ENCODE data around the gene MORN5.

MORN5 gene

DNA sequence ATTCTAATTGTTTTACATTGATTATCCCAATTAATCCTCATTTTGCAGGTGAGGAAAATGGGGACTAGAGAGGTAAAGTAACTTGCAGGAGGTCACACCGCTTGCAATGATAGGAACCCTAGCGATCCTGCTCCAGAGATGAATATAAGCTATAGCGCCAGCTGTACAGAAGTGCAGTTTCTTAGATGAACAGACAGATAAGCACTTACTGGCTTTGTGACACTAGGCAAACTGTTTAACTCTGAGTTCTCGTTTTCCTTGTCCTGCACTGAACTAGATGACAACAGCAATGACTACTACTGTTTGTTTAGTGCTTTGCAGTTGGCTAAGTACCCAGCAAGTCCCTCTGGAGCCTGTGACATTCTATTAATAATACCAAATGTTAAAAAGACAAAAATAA, 57.9 kb downstream of the MORN5 start:
- no peak for DNase-seq

DNA sequence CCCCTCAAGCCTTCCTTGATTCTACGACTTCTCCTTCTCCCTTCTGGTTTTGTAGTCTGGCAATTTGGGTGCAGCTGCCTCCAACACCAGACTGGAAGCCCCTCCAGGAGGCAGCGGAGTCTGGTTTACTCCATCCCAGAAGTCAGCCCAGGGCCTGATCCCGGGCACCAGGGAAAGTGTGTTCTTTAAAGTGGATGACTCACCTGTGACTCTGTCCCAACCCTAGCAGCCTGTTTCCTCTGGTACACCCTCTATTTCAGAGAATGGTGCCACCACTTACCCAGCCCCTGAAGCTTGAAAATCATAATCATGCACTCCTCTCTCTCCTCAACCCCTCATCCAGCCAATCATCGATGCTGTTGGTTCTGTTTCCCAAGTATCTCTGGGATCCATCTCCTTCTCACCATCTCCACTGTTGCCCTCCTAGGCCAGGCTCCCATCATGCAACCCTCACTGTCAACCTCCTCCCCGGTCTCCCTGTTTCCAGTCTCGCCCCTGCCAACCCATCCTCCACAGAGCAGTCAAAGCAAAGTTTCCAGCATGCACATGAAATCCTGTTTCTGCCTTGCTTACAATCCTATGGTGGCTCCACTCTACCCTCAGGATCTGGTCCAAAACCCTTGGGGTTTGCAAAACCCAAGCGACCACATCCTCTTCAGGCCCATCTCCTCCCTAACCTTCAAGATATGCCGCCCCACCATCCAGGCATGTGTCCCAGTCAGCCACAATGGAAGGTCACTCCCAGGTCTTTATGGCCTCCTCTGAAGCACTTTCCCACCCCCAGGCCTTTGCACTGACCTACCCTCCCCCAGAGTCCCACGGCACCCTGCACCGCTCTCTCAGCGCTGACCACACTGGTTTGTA, 58.6 kb downstream of the MORN5 start:
- no peak for DNase-seq

DNA sequence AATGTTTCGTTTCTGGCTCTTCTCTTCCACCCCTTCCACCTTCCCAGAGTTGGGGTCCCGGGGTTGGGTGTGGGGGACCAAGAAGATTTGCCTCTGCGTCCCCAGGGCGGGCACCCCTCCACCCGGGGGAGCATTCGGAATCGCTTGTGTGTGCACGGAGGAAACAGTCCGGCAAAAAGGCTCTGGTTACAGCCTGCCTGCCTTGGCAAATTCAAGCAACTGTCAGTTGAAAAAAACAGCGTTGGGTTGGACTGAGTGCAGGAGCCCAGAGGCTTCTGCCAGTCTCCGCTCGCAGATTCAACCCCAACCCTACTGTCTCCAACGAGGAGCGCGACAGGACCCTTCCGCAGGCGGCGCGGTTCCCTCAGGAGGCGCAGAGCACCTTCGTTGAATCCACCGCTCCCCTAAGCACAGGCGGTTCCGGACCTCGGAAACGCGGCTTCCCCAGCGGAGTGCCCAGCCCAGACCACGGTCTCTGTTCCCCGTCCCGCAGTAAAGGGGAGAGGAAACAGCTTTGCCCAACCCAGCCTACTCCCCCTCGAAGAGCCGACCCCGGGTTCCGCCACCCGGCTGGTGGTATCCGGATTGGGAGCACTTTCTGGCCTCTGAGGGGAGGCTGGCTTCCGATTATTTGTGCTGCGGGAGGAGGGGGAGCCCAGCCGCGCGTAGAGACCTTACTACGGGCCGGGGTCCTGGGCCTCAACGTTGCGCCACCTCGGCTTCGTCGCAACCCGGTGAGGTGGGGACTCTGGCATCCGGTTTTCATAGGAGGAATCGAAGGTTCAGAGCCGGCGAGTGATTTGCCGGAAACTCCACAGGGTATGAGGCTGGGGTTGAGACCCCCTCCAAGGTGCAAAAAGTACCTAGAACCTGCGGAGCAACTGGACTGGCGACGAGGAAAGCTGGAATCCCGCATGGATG, 59.5 kb downstream of the MORN5 start:
- DNase-seq, result peak; percentile 83

DNA sequence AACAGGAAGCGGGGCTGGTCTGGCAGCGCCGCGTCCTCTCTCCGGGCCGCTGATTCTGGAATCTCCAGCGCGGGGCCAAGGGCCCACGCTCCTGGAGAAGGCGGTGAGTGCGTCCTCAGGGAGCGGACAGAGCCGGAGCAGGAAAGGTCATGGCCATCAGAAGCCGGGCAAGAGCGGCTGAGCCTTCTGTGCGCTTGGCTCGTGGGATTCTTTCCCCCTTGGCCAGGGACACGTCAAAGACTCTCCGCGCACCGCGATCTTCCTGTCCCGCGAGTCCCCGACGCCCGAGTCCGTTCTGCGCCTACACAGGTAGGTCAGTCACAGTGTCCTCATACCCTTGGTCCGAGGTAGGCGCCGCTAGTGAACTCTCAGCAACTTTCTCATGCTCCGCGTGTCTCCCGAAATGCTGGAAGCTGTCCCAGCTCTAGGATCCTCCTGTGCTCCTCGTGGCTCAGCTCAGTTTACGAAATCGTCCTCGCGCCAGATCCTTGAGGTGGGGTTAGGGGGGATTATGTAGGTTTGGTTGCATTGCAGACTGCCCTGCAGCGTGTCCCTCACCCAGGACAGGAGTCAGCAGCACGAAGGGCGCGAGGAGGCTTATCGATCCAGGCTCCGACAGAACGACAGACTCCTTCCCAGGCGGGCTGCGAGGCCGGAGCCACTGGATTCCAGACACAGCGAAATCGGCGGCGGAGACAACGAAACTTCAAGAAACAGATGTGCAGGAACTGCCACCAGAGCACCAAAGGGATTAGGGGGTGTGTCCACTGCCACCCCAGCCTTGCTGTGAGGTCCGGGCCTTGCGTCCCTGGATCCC, 60.4 kb downstream of the MORN5 start:
- DNase-seq, result peak; percentile 85

DNA sequence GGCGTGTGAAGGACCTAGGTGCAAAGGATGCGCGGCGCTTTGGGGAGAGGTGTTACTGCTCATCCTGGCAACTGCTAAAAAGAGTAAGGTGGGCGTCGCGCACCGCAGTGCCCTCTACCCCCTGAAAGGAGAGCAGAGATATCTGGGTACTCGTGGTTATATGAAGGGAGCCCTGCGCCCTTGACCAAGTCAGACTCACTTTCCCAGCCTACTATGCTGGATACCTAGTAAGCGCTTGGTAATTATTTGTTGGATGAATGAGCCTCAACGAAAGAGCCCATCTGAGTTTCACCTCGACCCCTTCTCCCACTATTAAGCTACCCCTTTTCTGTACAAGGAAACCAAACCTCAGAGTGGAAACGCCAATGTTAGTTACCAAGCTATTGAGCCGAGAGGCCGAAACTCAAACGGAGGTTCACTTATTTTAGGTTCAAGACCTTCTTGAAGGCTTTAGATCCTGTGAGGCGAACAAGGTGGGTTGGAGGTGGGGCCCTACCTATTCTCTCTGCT, 61.0 kb downstream of the MORN5 start:
- DNase-seq, result no peak

DNA sequence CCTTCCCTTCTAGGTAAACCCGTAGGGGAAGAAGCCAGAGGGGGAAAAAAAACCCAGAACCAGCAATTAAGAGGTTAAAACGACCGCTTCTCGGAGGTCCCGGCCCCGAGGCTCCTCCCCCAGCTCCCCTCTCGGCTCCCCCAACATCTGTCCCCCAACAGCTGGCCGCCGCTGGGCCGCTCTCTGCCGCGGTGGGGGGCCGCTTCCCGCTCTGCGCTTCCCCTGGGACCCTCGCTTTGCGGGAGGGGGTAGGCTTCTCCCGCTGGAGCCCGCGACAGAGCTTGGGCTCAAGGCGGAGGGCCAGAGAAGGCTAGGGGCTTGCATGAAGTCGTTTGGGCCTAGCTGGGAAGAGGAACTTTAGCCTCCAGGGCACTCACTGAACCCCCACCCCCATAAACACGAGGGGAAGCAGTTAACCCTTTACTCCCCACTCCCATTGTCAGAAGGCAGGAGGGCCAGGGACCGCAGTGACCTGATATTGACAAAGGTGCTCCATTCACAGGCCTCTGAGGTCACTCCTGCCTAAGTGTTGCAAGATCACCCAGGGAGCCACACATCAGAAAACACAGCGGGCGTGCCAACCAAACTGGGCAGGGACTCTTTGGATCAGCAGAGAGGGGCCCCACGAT, 61.6 kb downstream of the MORN5 start:
- DNase-seq, result peak; percentile 49

DNA sequence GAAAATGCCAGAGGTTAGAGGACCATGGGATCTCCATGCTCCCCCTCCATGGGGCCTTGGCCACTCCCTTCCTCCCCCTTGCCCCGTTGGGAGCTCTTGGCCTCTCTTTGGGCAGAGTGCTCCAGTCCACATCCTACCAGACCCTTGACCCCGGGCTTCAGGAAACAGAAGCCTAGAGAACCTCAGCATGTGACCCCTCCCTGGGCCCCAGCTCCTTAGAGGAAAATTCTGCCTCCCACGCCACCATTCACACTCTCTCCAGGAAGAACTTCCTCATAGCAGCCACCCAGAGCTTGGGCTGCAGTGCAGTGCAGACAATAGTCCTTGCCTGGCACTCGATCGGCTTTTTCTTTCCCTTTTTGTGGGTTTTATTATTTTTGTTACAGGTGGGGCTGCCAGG, 63.1 kb downstream of the MORN5 start:
- no peak for DNase-seq

DNA sequence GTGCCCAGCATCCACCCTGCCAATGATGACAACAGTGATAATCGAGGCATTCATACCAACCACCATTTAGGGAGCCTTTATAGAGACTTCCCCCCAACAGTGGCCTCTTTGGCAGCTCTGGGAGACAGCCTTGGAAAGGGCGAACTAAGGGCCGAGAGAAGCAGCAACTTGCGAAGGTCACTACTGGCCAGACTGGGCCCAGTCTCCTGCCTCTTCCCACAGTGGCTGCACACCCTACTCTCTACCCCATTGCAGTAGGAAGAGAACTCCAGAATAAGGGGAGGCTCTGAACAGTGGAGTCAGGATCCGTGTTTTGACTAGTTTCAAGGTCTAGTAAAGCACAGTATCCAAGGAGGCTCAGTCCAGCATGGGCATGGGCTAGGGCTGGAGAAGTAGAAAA, 63.7 kb downstream of the MORN5 start:
- no peak for DNase-seq

DNA sequence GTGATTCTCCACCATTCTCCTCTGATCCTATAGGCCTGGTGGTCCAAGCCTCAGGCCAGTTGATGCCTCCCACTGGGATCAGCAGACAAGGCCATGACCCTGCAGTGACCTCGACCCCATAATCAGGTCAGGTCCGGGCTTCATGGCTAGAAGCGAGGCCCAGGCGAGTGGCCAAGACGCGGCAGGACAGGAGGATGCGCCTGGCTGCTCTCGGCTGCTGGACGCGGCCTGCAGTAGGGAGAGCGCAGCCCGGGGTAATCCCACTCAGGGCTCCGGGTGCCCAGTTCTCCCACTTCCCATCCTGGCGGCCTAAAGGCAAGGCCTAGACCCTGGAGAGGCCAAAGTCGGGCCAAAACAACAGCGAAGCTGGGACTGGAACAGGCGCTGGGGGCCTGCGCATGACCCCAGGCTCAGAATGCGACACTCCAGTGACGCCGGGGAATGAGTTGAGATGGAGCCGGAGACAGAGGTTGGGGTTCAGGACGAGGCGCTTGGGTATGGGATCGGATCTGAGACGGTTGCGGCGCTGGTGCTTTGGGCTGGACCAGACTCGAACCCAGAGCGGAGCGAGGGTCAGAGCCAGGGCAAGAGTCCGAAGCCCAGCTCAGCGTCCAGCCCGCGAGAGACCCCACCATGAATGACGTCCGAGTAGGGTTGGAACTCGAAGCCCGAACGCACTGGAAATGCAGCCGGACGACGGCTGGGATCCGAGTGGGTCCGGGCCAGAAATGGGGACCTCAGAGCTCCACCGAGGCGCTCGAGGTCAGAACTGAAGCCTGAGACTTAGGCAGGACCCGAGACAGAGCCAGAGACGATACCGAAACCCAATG, 65.8 kb downstream of the MORN5 start:
- peak; percentile 55 for DNase-seq

DNA sequence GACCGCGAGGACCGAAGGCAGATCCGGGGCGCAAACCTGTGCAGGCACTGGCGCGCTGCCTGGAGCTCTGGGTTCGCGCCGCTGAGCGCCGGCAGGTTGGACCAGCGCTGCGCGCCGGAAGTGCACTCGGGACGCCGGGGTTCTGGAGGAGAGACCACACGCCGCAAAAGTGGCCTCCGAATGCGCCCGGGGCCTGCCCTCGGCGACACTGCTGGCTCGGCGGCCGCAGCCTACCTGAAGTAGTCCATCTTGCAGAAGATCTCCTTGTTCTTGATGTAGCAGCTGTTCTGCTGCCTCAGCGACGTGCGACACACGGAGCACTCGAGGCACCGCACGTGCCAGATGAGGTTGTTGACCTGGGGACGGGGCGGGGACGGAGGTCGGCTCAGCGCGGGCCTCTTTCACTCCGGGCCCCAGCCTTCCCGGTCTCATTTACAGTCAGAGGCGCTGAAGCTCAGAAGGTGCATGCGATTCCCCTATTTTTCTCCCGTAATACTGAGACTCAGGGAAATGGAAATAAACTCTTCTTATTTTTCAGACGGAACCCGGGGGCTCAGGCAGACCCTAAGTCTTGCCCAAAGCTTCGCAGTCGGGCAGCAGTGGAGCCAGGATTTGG, 66.5 kb downstream of the MORN5 start:
- DNase-seq, result peak; percentile 69

DNA sequence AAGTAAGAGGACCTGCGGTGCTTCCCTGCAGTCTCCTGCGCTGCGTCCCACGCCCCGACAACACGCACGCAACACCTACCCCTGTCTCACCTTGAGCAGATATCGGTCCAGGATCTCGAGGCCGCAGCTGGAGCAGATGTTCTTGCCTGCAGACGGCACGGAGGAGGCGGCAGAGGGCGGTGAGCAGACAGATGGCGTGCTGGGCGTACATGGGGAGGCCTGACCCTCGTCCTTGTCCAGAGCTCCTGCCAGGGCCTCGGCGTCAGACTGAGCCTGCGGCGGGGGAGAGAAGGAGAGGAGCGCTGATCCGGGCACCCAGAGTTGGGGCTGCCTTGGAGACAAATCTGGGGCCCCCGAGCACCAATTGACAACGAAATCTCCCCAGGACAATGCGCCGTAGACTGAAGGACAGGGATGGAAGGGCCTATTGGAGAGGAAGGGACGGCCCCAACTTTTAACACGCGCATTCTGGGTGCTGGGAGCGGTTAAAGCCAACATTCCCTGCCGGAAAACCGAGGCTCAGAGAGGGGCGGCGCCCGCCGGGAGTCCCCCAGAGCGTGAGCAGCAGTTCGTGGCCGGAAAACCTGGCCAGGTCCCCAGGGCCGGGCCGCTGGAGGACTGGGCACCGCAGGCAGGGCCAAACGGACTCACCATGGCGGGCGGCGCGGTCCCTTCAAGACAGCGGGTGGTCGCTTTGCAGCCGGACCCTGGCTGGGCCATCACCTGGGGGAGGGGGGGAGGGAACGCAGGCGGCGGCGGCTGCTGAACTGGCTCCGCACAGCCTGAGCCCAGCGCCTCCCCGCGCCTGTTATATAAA, 67.3 kb downstream of the MORN5 start:
- peak; percentile 63 for DNase-seq

DNA sequence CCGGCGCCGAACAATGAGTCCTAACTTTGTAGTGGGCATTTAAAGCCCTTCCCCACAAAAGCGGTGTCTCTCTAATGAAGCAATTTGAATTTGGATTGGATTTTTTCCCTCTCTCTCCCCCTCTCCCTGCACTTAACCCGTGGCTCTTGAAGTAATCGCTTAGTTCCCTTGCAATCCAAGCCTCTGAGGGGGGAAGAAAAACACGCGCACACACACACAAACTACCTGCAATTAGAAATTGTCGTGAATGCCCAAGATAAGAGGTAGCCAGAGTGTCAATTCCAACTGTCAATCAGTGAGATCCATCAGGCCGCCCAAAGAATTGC, 67.8 kb downstream of the MORN5 start:
- no peak for DNase-seq

DNA sequence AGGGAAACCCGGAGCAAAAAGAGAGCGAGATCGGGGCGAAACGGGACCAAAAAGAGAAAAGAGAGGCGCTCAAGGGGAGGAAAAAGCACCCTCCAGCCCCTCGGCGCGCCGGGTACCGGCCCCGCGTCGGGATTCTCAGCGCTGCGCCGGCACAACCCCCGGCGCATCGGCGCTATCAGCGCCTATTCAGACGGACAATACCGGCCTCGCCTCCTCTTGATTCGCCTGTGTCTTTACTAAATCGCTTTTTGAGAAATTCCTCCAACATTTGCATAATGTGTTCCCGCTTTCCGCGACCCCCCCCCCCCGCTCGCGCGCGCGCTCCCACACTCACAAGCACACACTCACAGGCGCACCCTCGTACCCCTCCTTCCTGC, 68.5 kb downstream of the MORN5 start:
- peak; percentile 72 for DNase-seq

DNA sequence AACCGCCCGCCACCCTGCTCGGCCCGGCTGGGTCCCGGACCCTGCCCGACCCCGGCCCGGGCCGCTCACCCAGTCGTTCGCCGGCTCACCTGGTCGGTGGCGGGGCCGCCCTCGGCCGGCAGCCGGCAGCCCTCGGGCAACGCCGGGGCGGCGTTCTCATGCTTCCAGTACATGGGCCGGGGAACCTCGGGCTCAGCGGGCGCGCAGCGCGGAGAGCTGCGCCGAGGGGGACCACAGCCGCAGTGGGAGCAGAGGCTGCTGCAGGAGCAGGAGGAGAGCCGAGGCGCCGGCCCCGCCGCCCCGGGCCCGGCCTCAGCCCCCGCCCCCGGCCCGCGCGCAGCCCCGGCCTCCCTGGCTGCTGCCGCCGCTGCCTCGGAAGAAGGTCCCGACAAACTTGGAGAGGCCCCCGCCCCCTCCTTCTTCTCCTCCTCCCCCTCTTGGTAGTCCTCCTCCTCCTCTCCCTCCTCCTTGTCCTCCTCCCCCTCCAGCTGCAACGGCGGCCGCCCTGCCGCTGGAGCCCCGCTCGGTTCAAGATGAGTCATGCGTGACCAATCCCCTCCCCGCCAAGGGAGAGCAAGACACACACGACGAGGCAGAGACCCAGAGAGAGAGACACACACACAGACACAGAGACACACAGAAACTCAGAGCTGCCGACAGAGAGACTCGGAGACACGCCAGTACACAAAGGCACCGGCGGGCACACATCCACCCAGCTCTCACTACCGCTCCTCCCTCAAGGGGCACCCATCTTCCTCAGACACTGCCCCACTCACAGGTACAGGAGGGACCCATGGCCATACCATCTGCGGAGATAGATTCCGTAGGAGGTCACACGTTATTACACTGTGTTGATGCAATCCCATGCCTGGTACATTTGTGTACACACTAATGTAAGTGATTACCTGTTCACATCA, 69.1 kb downstream of the MORN5 start, which contains the start of gene LHX6:
TSS of gene LHX6 (minus strand) at position 390 of the 917 bp plus-strand sequence. CDS start at position 173, 217 bp downstream.
- peak; percentile 46 for DNase-seq

DNA sequence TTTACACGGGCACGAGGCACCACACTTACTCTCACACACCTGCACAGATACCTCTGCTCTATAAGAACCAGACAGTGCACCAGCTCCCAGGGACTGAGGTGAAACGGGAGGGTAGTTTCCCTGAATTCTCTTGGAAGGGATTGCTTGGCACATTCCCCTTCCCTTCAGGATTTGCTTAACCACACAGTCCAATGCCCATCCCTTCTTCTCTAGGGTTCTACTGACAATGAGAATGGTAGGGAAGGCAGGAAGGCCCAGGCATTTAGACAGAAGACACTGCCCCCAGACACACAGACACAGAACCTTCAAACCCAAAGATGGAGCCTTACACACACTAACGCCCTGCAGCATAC, 69.8 kb downstream of the MORN5 start:
- DNase-seq, result peak; percentile 22

DNA sequence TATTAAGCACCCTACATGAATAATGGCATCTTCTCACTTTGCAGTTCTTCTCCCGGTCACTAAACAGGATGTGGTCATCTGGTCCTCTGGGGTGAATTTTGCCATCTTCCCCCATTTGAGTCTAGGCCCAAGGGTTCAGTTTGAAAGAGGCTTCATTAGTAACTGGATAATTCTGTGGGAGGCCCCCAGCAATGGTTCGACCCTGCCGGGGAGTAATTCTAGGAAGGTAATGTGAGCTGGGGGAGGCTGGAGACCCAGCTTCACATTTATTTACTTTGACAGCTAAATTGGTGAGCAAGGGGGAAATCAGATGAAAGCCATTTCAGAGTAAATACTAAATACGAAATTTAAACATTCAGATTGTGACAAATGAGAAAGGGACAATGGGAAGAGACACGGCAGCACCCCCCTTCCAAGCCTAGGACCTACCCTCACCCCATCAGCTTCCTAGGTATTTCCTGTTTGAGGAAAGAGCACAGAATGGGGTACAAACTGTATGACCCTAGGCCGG, 73.1 kb downstream of the MORN5 start:
- DNase-seq, result no peak

DNA sequence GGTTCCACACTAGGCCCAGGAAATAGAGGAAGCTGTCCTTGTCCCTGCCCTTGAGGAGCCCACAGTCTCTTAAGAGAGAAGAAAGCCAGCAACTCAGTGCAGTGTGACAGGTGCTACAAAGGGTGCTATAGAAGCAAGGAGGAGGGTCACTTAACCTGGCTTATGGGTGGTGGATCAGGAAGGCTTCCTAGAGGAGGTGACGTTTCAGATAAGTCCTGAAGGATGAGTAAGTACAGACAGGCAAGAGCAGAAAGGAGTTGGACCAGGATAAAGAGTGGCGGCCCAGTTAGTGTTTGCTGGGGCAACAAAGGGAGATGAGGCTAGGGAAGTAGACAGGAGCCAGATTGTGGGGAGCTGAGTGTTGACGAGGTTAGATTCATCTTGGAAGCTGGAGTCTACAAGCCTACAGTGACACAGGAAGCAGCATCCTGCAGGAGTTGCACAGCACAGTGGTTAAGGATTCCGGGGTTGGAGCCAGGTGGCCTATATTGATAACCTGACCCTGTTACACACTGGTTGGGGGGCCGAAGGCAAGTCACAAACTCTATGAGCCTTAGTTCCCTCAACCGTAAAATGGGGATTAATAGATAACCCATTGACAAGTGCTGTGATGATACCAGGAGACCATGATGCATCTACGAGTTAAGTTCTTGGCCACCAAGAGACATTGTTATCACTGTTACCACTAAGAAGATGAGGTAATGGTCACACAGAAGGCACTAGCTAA, 74.5 kb downstream of the MORN5 start:
- no peak for DNase-seq

DNA sequence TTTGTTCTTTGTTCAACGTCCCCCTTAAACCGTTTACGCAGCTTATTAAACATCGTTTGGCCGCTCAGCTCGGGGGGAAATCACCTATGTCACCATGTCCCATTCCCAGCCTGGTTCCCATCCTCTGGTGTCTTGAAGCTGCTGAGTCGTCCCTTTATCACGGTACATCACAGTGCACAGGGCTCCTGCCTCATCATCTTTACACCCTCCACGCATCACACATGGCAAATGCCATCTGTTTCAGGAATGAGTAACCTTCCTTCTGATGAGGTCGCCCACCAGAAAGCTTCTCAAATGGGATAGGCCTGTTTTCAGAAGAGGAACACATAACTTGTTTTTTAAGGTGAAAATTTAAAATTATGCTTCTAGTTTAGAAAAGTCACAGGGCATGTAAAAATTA, 77.0 kb downstream of the MORN5 start:
- DNase-seq, result no peak

All from retina (tissue), 1 donor.